AG10803 (cell line): ENCODE measurements around the gene MRGPRD.
A peak's percentile ranks its signal among the peaks of the same experiment; 100 is the strongest.

Experiments used
- DNase-seq: peaks from one replicate; pipeline ENCODE4 v3.0.0; 2010; ENCODE audit warnings: low read depth
- H3K4me3 ChIP-seq: 2 replicates; pipeline ENCODE4 v1.5.1; 2011; ENCODE audit warnings: mild to moderate bottlenecking, low read length, control low read depth
- TF ChIP-seq, protein P1 (sequence below): conservative IDR thresholded peaks from 2 replicates; pipeline ENCODE4 v1.5.1; 2011; ENCODE audit warnings: mild to moderate bottlenecking, low read length, control low read depth, inconsistent platforms

MRGPRD gene

GRCh38 chr11:68959465-68960293, 21.1 kb downstream of the MRGPRD start:
- DNase-seq = no peak
- TF ChIP-seq, protein P1, sequence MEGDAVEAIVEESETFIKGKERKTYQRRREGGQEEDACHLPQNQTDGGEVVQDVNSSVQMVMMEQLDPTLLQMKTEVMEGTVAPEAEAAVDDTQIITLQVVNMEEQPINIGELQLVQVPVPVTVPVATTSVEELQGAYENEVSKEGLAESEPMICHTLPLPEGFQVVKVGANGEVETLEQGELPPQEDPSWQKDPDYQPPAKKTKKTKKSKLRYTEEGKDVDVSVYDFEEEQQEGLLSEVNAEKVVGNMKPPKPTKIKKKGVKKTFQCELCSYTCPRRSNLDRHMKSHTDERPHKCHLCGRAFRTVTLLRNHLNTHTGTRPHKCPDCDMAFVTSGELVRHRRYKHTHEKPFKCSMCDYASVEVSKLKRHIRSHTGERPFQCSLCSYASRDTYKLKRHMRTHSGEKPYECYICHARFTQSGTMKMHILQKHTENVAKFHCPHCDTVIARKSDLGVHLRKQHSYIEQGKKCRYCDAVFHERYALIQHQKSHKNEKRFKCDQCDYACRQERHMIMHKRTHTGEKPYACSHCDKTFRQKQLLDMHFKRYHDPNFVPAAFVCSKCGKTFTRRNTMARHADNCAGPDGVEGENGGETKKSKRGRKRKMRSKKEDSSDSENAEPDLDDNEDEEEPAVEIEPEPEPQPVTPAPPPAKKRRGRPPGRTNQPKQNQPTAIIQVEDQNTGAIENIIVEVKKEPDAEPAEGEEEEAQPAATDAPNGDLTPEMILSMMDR = no peak
- no peak overlapping the region for H3K4me3 ChIP-seq

- TF ChIP-seq, protein P1 = no peak
- DNase-seq = no peak
- H3K4me3 ChIP-seq = no peak overlapping the region
Measured at GRCh38 chr11:68958211-68958610, 22.6 kb downstream of the MRGPRD start.

- no peak for DNase-seq
- TF ChIP-seq, protein P1 = no peak
Measured at GRCh38 chr11:68956547-68957254, 24.1 kb downstream of the MRGPRD start.

GRCh38 chr11:68956142-68956541, 24.6 kb downstream of the MRGPRD start:
- no peak overlapping the region for H3K4me3 ChIP-seq
- TF ChIP-seq, protein P1 = peak; percentile 14; the same call in 1 of the 2 replicates
- no peak for DNase-seq

More at GRCh38 chr11:68956547-68957254, 24.1 kb downstream of the MRGPRD start:
- H3K4me3 ChIP-seq = no peak overlapping the region

- no peak for DNase-seq
Measured at GRCh38 chr11:68955607-68955958, 25.2 kb downstream of the MRGPRD start.

GRCh38 chr11:68954836-68955606, 25.8 kb downstream of the MRGPRD start:
- DNase-seq = no peak
- H3K4me3 ChIP-seq = no peak overlapping the region
- TF ChIP-seq, protein P1 = no peak

More at GRCh38 chr11:68955607-68955958, 25.2 kb downstream of the MRGPRD start:
- TF ChIP-seq, protein P1 = no peak
- no peak overlapping the region for H3K4me3 ChIP-seq
